Measurements from ENCODE around the gene GPR4. TPM values are rescaled to one million over a fixed set of nuclear protein-coding genes. Genes with fewer than 3 reads are reported as not detected.
"Not testable (repeated sequence)": the region's sequence is repeated elsewhere in the genome, so short reads cannot be mapped to it uniquely, and the experiment has no call there.

GPR4 gene
- total RNA-seq, 2 experiments from 2014 or later, result not detected

GRCh38 chr19:45640849-45641273, 38.8 kb upstream of the GPR4 start:
- Mint-ChIP-seq H3K27ac (peak overlapping the region; percentile 100), H3K4me3 (peak overlapping the region; percentile 94), H3K27me3 (no peaks in the 10 kb centered on the region), H3K9me3 (ENCODE audit: low read depth) (no peaks in the 10 kb centered on the region), H3K4me1 (peaks cover 49% of the 10 kb centered on the region), H3K36me3 (ENCODE audit: low read depth) (peaks cover 36% of the 10 kb centered on the region)
- peak; percentile 77 for DNase-seq
- no peak for ATAC-seq
- ChIA-PET CTCF (interaction anchor here (0.6 to 3.1 kb wide), 12 partner anchors 10 to 162 kb away, joined by 3 to 24 read pairs (median 8); partner anchors contain the start of genes OPA3, QPCTL and SNRPD2), POLR2A (interaction anchor here (2.0 to 2.9 kb wide), 3 partner anchors 10 to 52 kb away, joined by 9 to 17 read pairs (median 13); partner anchors contain the start of gene QPCTL)
- intact Hi-C loops (cut with DNase I, micrococcal nuclease), result loop anchor here (1.0 to 10.0 kb wide), 5 partner anchors 27 to 1471 kb away; partner anchors contain the start of genes POLR1G (in 1 of the 2), PPP1R13L (in 1 of the 2), VASP (in 1 of the 2) and ZC3H4 (in 1 of the 2)

GRCh38 chr19:45638930-45639729, 37.1 kb upstream of the GPR4 start, which contains the start of gene EML2:
Gene EML2, minus strand, starts transcription at chr19:45639397. Its CDS starts 21 bp downstream, at chr19:45639376.
- H3K27ac Mint-ChIP-seq, result peak within 1 kb of the TSS; percentile 92
- peaks cover 40% of the 10 kb centered on the region for H3K4me1 Mint-ChIP-seq
- H3K9me3 Mint-ChIP-seq (ENCODE audit: low read depth), result no peaks in the 10 kb centered on the region
- no peaks in the 10 kb centered on the region for H3K27me3 Mint-ChIP-seq
- POLR2A ChIA-PET, result interaction anchor here (0.6 to 1.5 kb wide), 4 partner anchors 8 to 222 kb away, joined by 3 to 6 read pairs (median 4); partner anchors contain the start of gene SNRPD2
- DNase-seq (peak; percentile 73), ATAC-seq (no peak)
- peaks cover 36% of the 10 kb centered on the region for H3K36me3 Mint-ChIP-seq (ENCODE audit: low read depth)
- intact Hi-C loops (cut with DNase I, micrococcal nuclease), result no loop called here
- H3K4me3 Mint-ChIP-seq, result peak within 1 kb of the TSS; percentile 96
- CTCF ChIA-PET, result interaction anchor here (0.6 to 1.5 kb wide), 6 partner anchors 8 to 200 kb away, joined by 3 to 6 read pairs (median 3); no protein-coding TSS in a partner anchor

DNA sequence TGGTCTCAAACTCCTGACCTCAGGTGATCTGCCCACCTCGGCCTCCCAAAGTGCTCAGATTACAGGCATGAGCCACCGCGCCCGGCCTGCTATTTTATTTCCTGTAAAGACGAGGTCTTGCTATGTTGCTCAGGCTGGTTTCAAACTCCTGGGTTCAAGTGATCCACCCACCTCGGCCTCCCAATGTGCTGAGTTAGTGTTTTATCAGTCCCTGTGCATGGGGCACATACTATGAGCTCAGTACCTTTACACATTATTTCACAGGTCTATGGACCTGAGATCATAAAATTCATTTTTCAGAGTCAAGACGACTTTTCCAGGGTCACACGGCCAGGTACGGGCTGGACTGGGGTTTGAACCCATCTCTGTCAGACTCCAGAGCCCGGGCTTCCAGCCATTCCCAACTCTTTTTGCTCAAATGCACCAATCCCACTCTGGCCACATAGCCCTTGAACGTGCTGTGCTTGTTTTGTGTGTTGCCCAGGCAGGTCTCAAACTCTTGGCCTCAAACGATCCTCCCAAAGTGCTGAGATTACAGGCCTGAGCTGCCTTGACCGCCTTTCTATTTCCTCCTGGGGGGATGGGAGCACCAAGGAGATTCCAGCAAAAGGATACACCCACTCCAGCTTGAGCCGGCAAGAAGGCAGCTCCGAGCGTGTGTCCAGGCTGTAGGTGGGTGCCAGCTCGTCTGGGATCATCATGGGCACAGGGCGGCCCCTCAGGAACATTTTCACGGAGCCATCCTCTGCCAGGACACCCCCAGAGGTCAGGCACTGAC, 36.1 kb upstream of the GPR4 start:
- intact Hi-C loops (cut with DNase I, micrococcal nuclease), result no loop called here
- Mint-ChIP-seq H3K36me3 (ENCODE audit: low read depth) (peaks cover 37% of the 10 kb centered on the region), H3K27me3 (no peaks in the 10 kb centered on the region), H3K27ac (no peak overlapping the region), H3K4me3 (peak overlapping the region; percentile 96), H3K9me3 (ENCODE audit: low read depth) (no peaks in the 10 kb centered on the region), H3K4me1 (peaks cover 29% of the 10 kb centered on the region)
- no peak for ATAC-seq
- ChIA-PET CTCF (interaction anchor here (1.4 kb wide), 1 partner anchor 80 kb away, joined by 4 read pairs; no protein-coding TSS in a partner anchor), POLR2A (interaction anchor here (0.7 kb wide), 1 partner anchor 223 kb away, joined by 3 read pairs; no protein-coding TSS in a partner anchor)
- DNase-seq, result no peak

- CTCF ChIA-PET, result interaction anchor here (1.4 kb wide), 1 partner anchor 79 kb away, joined by 4 read pairs; no protein-coding TSS in a partner anchor
- intact Hi-C loops (cut with DNase I, micrococcal nuclease), result no loop called here
- Mint-ChIP-seq H3K36me3 (ENCODE audit: low read depth) (peaks cover 45% of the 10 kb centered on the region), H3K27me3 (no peaks in the 10 kb centered on the region), H3K4me1 (peaks cover 33% of the 10 kb centered on the region), H3K27ac (no peak overlapping the region), H3K4me3 (no peak overlapping the region), H3K9me3 (ENCODE audit: low read depth) (no peaks in the 10 kb centered on the region)
- POLR2A ChIA-PET, result no interaction called here
- no peak for DNase-seq
- no peak for ATAC-seq
Observed at GRCh38 chr19:45636902-45637301, 34.9 kb upstream of the GPR4 start.

GRCh38 chr19:45636275-45636674, 34.3 kb upstream of the GPR4 start:
- peaks cover 43% of the 10 kb centered on the region for H3K36me3 Mint-ChIP-seq (ENCODE audit: low read depth)
- peak overlapping the region; percentile 13 for H3K27ac Mint-ChIP-seq
- H3K9me3 Mint-ChIP-seq (ENCODE audit: low read depth), result no peaks in the 10 kb centered on the region
- H3K4me1 Mint-ChIP-seq, result peaks cover 29% of the 10 kb centered on the region
- DNase-seq, result no peak
- no peak overlapping the region for H3K4me3 Mint-ChIP-seq
- CTCF ChIA-PET, result no interaction called here
- intact Hi-C loops (cut with DNase I, micrococcal nuclease), result no loop called here
- H3K27me3 Mint-ChIP-seq, result no peaks in the 10 kb centered on the region
- POLR2A ChIA-PET, result no interaction called here
- no peak for ATAC-seq

GRCh38 chr19:45632468-45633196, 30.6 kb upstream of the GPR4 start:
- ChIA-PET POLR2A (no interaction called here), CTCF (interaction anchor here (3.1 kb wide), 1 partner anchor 9 kb away, joined by 24 read pairs; no protein-coding TSS in a partner anchor)
- Mint-ChIP-seq H3K36me3 (ENCODE audit: low read depth) (peaks cover 41% of the 10 kb centered on the region), H3K9me3 (ENCODE audit: low read depth) (no peaks in the 10 kb centered on the region), H3K4me3 (no peak overlapping the region), H3K27me3 (no peaks in the 10 kb centered on the region), H3K4me1 (peaks cover 19% of the 10 kb centered on the region), H3K27ac (peak overlapping the region; percentile 60)
- DNase-seq (peak; percentile 79), ATAC-seq (peak; percentile 54)
- intact Hi-C loops (cut with DNase I, micrococcal nuclease), result loop anchor here in 1 of 2 experiments (1.0 kb wide), 1 partner anchor 10 kb away; no protein-coding TSS in a partner anchor

DNA sequence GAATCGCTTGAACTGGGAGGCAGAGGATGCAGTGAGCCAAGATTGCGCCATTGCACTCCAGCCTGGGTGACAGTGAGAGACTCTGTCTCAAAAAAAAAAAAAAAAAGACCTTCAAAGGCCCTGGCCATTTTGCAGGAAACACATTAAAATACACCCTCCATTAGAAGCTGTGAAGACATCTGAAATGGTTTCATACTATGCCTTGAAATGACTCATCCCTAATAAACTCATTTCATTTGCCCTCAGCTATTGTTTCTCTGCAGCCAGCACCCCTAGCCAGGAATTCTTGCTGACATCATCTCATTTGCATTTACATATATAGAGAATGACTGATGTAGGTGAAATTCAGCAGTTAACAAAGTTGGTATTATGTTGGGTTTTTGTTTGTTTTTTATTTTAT, 28.5 kb upstream of the GPR4 start:
- intact Hi-C loops (cut with DNase I, micrococcal nuclease), result loop anchor here in 1 of 2 experiments (1.0 kb wide), 4 partner anchors 12 to 46 kb away; partner anchors contain the start of gene OPA3
- CTCF ChIA-PET, result interaction anchor here (0.6 to 3.1 kb wide), 7 partner anchors 9 to 789 kb away, joined by 3 to 24 read pairs (median 4); partner anchors contain the start of gene EML2
- ATAC-seq, result peak; percentile 88
- no peak overlapping the region for H3K4me3 Mint-ChIP-seq
- H3K27ac Mint-ChIP-seq, result peak overlapping the region; percentile 88
- POLR2A ChIA-PET, result interaction anchor here (0.6 to 1.9 kb wide), 7 partner anchors 9 to 218 kb away, joined by 3 to 17 read pairs (median 5); partner anchors contain the start of gene EML2
- H3K4me1 Mint-ChIP-seq, result peaks cover 19% of the 10 kb centered on the region
- peaks cover 39% of the 10 kb centered on the region for H3K36me3 Mint-ChIP-seq (ENCODE audit: low read depth)
- no peaks in the 10 kb centered on the region for H3K9me3 Mint-ChIP-seq (ENCODE audit: low read depth)
- no peaks in the 10 kb centered on the region for H3K27me3 Mint-ChIP-seq
- DNase-seq, result peak; percentile 65

DNA sequence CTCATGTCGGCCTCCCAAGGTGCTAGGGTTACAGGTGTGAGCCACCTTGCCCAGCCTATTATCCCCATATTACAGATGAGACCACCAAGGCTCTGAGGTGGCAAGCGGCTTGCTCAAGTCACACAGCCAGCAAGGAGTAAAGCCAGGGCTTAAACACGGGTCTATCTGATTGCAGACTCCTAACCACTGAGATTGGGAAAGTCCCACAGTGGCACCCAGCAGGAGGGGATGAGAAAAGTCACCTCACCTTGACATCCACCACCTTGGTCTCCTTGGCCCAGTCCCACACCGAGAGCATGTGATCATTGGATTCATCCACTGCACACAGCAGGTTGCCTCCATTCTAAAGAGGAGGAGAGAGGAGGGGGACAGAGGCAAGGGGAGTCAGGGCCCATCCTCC, 27.7 kb upstream of the GPR4 start:
- Mint-ChIP-seq H3K4me1 (peaks cover 19% of the 10 kb centered on the region), H3K27me3 (no peaks in the 10 kb centered on the region), H3K4me3 (peak overlapping the region; percentile 33), H3K27ac (peak overlapping the region; percentile 89), H3K36me3 (ENCODE audit: low read depth) (peaks cover 40% of the 10 kb centered on the region), H3K9me3 (ENCODE audit: low read depth) (no peaks in the 10 kb centered on the region)
- intact Hi-C loops (cut with DNase I, micrococcal nuclease), result loop anchor here in 1 of 2 experiments (1.0 kb wide), 4 partner anchors 13 to 45 kb away; partner anchors contain the start of gene OPA3
- peak; percentile 29 for DNase-seq
- ChIA-PET POLR2A (interaction anchor here (1.5 kb wide), 1 partner anchor 15 kb away, joined by 5 read pairs; no protein-coding TSS in a partner anchor), CTCF (interaction anchor here (0.6 to 3.1 kb wide), 3 partner anchors 12 to 1427 kb away, joined by 3 to 24 read pairs (median 3); no protein-coding TSS in a partner anchor)
- peak; percentile 34 for ATAC-seq

GRCh38 chr19:45628219-45628618, 26.2 kb upstream of the GPR4 start:
- ATAC-seq; H3K4me3 Mint-ChIP-seq; H3K9me3 Mint-ChIP-seq (ENCODE audit: low read depth); CTCF ChIA-PET; intact Hi-C loops (cut with DNase I, micrococcal nuclease); H3K27me3 Mint-ChIP-seq; DNase-seq; POLR2A ChIA-PET; H3K27ac Mint-ChIP-seq: not testable (repeated sequence)
- Mint-ChIP-seq H3K36me3 (ENCODE audit: low read depth) (peaks cover 48% of the 10 kb centered on the region), H3K4me1 (peaks cover 19% of the 10 kb centered on the region)

GRCh38 chr19:45623984-45624383, 22.0 kb upstream of the GPR4 start:
- no peak overlapping the region for H3K27ac Mint-ChIP-seq
- no peak overlapping the region for H3K4me3 Mint-ChIP-seq
- ChIA-PET CTCF (no interaction called here), POLR2A (no interaction called here)
- ATAC-seq (no peak), DNase-seq (no peak)
- H3K9me3 Mint-ChIP-seq (ENCODE audit: low read depth), result no peaks in the 10 kb centered on the region
- intact Hi-C loops (cut with DNase I, micrococcal nuclease), result no loop called here
- no peaks in the 10 kb centered on the region for H3K4me1 Mint-ChIP-seq
- H3K36me3 Mint-ChIP-seq (ENCODE audit: low read depth), result peaks cover 47% of the 10 kb centered on the region
- no peaks in the 10 kb centered on the region for H3K27me3 Mint-ChIP-seq

All from activated CD4-positive, alpha-beta T cell treated with anti-CD3 and anti-CD28 coated beads for 36 hours (primary cell).